Middle frontal gyrus (tissue), 1 donor: ENCODE data around the gene ROR1.
"Not testable (repeated sequence)": the region's sequence is repeated elsewhere in the genome, so short reads cannot be mapped to it uniquely, and the experiment has no call there.

Experiments used
- DNase-seq: peaks from one replicate; pipeline ENCODE4 v3.0.0-alpha.2; 2015; ENCODE audit warnings: low spot score; ENCODE audit errors: extremely low spot score

ROR1 gene

GRCh38 chr1:63792152-63792551 is 18.3 kb downstream of the ROR1 start:
- DNase-seq: no peak

GRCh38 chr1:63793741-63794240 is 20.0 kb downstream of the ROR1 start:
- DNase-seq: no peak

GRCh38 chr1:63794354-63794753 is 20.5 kb downstream of the ROR1 start:
- no peak for DNase-seq

GRCh38 chr1:63794939-63795378 is 21.1 kb downstream of the ROR1 start:
- DNase-seq: no peak

- DNase-seq: no peak
Observed at GRCh38 chr1:63795455-63795854, 21.6 kb downstream of the ROR1 start.

- DNase-seq: no peak
Observed at GRCh38 chr1:63797056-63797726, 23.4 kb downstream of the ROR1 start.

- no peak for DNase-seq
Observed at GRCh38 chr1:63798284-63798683, 24.5 kb downstream of the ROR1 start.

GRCh38 chr1:63799307-63799706 is 25.5 kb downstream of the ROR1 start:
- no peak for DNase-seq

- DNase-seq: no peak
Observed at GRCh38 chr1:63799820-63800219, 26.0 kb downstream of the ROR1 start.

GRCh38 chr1:63802109-63802508 is 28.3 kb downstream of the ROR1 start:
- no peak for DNase-seq

- DNase-seq: no peak
Observed at GRCh38 chr1:63804829-63805484, 31.1 kb downstream of the ROR1 start.

GRCh38 chr1:63807046-63807445 is 33.2 kb downstream of the ROR1 start:
- DNase-seq: no peak

GRCh38 chr1:63810936-63811469 is 37.2 kb downstream of the ROR1 start:
- DNase-seq: no peak

GRCh38 chr1:63812071-63812700 is 38.4 kb downstream of the ROR1 start:
- no peak for DNase-seq

GRCh38 chr1:63813829-63814277 is 40.0 kb downstream of the ROR1 start:
- no peak for DNase-seq

GRCh38 chr1:63816217-63816815 is 42.5 kb downstream of the ROR1 start:
- DNase-seq: not testable (repeated sequence)

GRCh38 chr1:63817152-63817667 is 43.4 kb downstream of the ROR1 start:
- DNase-seq: no peak

GRCh38 chr1:63817700-63818099 is 43.9 kb downstream of the ROR1 start:
- DNase-seq: no peak

GRCh38 chr1:63818567-63819325 is 44.9 kb downstream of the ROR1 start:
- no peak for DNase-seq

GRCh38 chr1:63819795-63820194 is 46.0 kb downstream of the ROR1 start:
- DNase-seq: no peak
